ENCODE measurements around the gene CEP162.
"Not testable (repeated sequence)": the region's sequence is repeated elsewhere in the genome, so short reads cannot be mapped to it uniquely, and the experiment has no call there.

DNA sequence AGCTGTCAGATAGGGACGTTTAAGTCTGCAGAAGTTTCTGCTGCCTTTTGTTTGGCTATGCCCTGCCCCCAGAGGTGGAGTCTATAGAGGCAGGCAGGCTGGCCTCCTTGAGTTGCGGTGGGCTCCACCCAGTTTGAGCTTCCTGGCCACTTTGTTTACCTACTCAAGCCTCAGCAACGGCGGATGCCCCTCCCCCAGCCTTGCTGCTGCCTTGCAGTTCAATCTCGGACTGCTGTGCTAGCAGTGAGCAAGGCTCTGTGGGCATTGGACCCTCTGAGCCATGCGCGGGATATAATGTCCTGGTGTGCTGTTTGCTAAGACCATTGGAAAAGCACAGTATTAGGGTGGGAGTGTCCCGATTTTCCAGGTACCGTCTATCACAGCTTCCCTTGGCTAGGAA, 94.1 kb downstream of the CEP162 start:
- not testable (repeated sequence) for TF ChIP-seq CTCF (IDR thresholded peaks at IDR 0.05; ENCODE audit: control extremely low read depth in 1 of 3, insufficient read depth in 1 of 3, low read depth in 1 of 3, low read length in 3 of 3); EZH2 (IDR thresholded peaks at IDR 0.05; ENCODE audit: low read depth, low read length, severe bottlenecking); POLR2A (IDR thresholded peaks at IDR 0.05; ENCODE audit: control extremely low read depth in 1 of 2, low read depth in 2 of 2, low read length in 2 of 2); ATF3 (IDR thresholded peaks at IDR 0.05; ENCODE audit: insufficient read depth, low read depth, low read length); TAF1 (IDR thresholded peaks at IDR 0.05; ENCODE audit: low read depth, low read length); CEBPB (IDR thresholded peaks at IDR 0.05; ENCODE audit: low read depth, low read length); FOSL1 (IDR thresholded peaks at IDR 0.05; ENCODE audit: insufficient read depth, low read depth, low read length); SRF (IDR thresholded peaks at IDR 0.05; ENCODE audit: low read depth, low read length)

Data from H1 (cell line).